ENCODE data around the gene P4HA1. TPM values are rescaled to one million over a fixed set of nuclear protein-coding genes. Genes with fewer than 3 reads are reported as not detected.
A peak's percentile ranks its signal among the peaks of the same experiment; 100 is the strongest.

The P4HA1 gene
- total and polyA plus RNA-seq, 9 of the 15 experiments (the other 6 are each of a cell fraction or from before 2014, with no cell fraction given): 20.2 to 177 (median 28.6) TPM

DNA sequence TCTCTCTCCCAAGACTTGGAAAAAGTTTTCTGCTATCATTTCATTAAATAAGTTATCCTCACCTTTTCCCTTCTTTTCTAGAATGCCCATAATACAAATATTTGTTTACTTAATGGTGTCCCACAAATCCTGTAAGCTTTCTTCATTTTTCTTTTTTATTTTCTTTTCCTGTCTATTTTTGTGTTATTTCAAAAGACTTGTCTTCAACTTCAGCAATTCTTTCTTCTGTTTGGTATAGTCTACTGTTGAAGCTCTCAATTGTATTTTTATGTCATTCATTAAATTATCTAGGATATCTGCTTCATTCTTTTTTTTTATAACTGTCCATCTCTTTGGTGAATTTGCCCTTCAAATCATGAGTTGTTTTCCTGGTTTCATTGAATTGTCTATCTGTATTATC is 117.0 kb downstream of the P4HA1 start:
- no peak overlapping the region for H3K9ac ChIP-seq (ENCODE audit: insufficient read depth in 1 of 2, low read depth in 2 of 2, low read length in 2 of 2)
- H3K4me3 ChIP-seq: no peak overlapping the region
- FAIRE-seq (no peak), ATAC-seq (no peak), DNase-seq (ENCODE audit: extremely low read depth in 1 of 4, low spot score in 3 of 4) (no peak)
- H3K36me3 ChIP-seq (ENCODE audit: control insufficient read depth, insufficient read depth, low read length): no peaks in the 10 kb centered on the region
- no peaks in the 10 kb centered on the region for H3K9me1 ChIP-seq (ENCODE audit: control insufficient read depth, insufficient read depth, low read length)
- no peak overlapping the region for H3K4me2 ChIP-seq (ENCODE audit: insufficient read depth, low read length)
- ChIA-PET CTCF (ENCODE audit: low intra/inter-chr PET ratio) (no interaction called here), POLR2A (interaction anchor here (0.7 to 1.4 kb wide), 3 partner anchors 22 to 619 kb away, joined by 3 to 4 read pairs (median 4); no protein-coding TSS in a partner anchor)
- H4K20me1 ChIP-seq (replicated peaks; ENCODE audit: control insufficient read depth, insufficient read depth, low read length): no peaks in the 10 kb centered on the region
- BruUV-seq (replicated peaks): no TSS peak
- H2AFZ ChIP-seq (ENCODE audit: low read depth, low read length): no peak overlapping the region
- peaks cover 8 to 9% of the 10 kb centered on the region in 2 experiments; a peak in 3 of 5 replicates for H3K4me1 ChIP-seq (replicated peaks in 1 of 2; ENCODE audit: control insufficient read depth in 2 of 2, insufficient read depth in 2 of 2, low read length in 2 of 2)
- H3K27ac ChIP-seq (ENCODE audit: extremely low read depth, low read depth, low read length): no peak overlapping the region
- in situ Hi-C loops (cut with MboI): no loop called here
- intact Hi-C loops (cut with micrococcal nuclease): no loop called here
- H3K27me3 ChIP-seq (ENCODE audit: control insufficient read depth in 2 of 2, insufficient read depth in 2 of 2, low read length in 2 of 2): no peaks in the 10 kb centered on the region
- TF ChIP-seq MAZ (CRISPR knock-in tag; conservative IDR thresholded peaks at IDR 0.05 in 1 of 2, IDR thresholded peaks at IDR 0.05 in 1 of 2): no peak
- TF ChIP-seq TRIM28 (IDR thresholded peaks at IDR 0.05): peak; percentile 74; the same call in 1 of the 2 replicates
- TF ChIP-seq, protein P1, sequence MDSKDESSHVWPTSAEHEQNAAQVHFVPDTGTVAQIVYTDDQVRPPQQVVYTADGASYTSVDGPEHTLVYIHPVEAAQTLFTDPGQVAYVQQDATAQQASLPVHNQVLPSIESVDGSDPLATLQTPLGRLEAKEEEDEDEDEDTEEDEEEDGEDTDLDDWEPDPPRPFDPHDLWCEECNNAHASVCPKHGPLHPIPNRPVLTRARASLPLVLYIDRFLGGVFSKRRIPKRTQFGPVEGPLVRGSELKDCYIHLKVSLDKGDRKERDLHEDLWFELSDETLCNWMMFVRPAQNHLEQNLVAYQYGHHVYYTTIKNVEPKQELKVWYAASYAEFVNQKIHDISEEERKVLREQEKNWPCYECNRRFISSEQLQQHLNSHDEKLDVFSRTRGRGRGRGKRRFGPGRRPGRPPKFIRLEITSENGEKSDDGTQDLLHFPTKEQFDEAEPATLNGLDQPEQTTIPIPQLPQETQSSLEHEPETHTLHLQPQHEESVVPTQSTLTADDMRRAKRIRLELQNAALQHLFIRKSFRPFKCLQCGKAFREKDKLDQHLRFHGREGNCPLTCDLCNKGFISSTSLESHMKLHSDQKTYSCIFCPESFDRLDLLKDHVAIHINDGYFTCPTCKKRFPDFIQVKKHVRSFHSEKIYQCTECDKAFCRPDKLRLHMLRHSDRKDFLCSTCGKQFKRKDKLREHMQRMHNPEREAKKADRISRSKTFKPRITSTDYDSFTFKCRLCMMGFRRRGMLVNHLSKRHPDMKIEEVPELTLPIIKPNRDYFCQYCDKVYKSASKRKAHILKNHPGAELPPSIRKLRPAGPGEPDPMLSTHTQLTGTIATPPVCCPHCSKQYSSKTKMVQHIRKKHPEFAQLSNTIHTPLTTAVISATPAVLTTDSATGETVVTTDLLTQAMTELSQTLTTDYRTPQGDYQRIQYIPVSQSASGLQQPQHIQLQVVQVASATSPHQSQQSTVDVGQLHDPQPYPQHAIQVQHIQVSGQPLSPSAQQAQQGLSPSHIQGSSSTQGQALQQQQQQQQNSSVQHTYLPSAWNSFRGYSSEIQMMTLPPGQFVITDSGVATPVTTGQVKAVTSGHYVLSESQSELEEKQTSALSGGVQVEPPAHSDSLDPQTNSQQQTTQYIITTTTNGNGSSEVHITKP (IDR thresholded peaks at IDR 0.05; ENCODE audit: partially characterized antibody): peak; percentile 13
- 0 out of 2 replicates have a peak, but pooled peaks have one; percentile 52 for TF ChIP-seq HLTF (IDR thresholded peaks at IDR 0.05)
- TF ChIP-seq IRF2 (CRISPR knock-in tag; IDR thresholded peaks at IDR 0.05): no peak
- TF ChIP-seq, protein P2, sequence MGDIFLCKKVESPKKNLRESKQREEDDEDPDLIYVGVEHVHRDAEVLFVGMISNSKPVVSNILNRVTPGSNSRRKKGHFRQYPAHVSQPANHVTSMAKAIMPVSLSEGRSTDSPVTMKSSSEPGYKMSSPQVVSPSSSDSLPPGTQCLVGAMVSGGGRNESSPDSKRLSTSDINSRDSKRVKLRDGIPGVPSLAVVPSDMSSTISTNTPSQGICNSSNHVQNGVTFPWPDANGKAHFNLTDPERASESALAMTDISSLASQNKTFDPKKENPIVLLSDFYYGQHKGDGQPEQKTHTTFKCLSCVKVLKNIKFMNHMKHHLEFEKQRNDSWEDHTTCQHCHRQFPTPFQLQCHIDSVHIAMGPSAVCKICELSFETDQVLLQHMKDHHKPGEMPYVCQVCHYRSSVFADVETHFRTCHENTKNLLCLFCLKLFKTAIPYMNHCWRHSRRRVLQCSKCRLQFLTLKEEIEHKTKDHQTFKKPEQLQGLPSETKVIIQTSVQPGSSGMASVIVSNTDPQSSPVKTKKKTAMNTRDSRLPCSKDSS (IDR thresholded peaks at IDR 0.05; ENCODE audit: low read depth, partially characterized antibody): peak; percentile 43
- H3K79me2 ChIP-seq (ENCODE audit: control insufficient read depth, insufficient read depth, low read length): no peaks in the 10 kb centered on the region
- peaks cover 26% of the 10 kb centered on the region for H3K9me3 ChIP-seq (replicated peaks; ENCODE audit: control insufficient read depth, insufficient read depth, low read depth, low read length)
